NCI-H2196 (cell line): ENCODE measurements around the gene RNF149.
"Not testable (repeated sequence)": the region's sequence is repeated elsewhere in the genome, so short reads cannot be mapped to it uniquely, and the experiment has no call there.

ENCODE experiments used
- DNase-seq: peaks from one replicate; lab custom pipeline; 2025; ENCODE audit not compliant: unreplicated experiment; lab: John Stamatoyannopoulos, UW

Gene RNF149

GRCh38 chr2:101258804-101259203, 49.7 kb downstream of the RNF149 start:
- no peak for DNase-seq

GRCh38 chr2:101256316-101256715, 52.2 kb downstream of the RNF149 start:
- no peak for DNase-seq

- DNase-seq = no peak
Measured at GRCh38 chr2:101255501-101255900, 53.0 kb downstream of the RNF149 start.

GRCh38 chr2:101253703-101254450, 54.6 kb downstream of the RNF149 start:
- no peak for DNase-seq

GRCh38 chr2:101253013-101253702, 55.3 kb downstream of the RNF149 start:
- peak; percentile 33 for DNase-seq

- peak; percentile 99 for DNase-seq
Measured at GRCh38 chr2:101252408-101253012, 56.0 kb downstream of the RNF149 start, which contains the start of gene CNOT11. Gene CNOT11 (plus strand): TSS chr2:101252886. CDS start chr2:101252965, 79 bp downstream.

- peak; percentile 45 for DNase-seq
Measured at GRCh38 chr2:101251844-101252407, 56.6 kb downstream of the RNF149 start.

- DNase-seq = not testable (repeated sequence)
Measured at GRCh38 chr2:101251246-101251781, 57.2 kb downstream of the RNF149 start.

- DNase-seq = no peak
Measured at GRCh38 chr2:101249826-101250225, 58.7 kb downstream of the RNF149 start.

GRCh38 chr2:101248756-101249155, 59.7 kb downstream of the RNF149 start:
- not testable (repeated sequence) for DNase-seq

GRCh38 chr2:101245468-101245867, 63.0 kb downstream of the RNF149 start:
- not testable (repeated sequence) for DNase-seq

- not testable (repeated sequence) for DNase-seq
Measured at GRCh38 chr2:101244899-101245298, 63.6 kb downstream of the RNF149 start.

- DNase-seq = not testable (repeated sequence)
Measured at GRCh38 chr2:101244373-101244772, 64.1 kb downstream of the RNF149 start.

GRCh38 chr2:101241158-101241557, 67.3 kb downstream of the RNF149 start:
- no peak for DNase-seq

GRCh38 chr2:101240694-101241093, 67.8 kb downstream of the RNF149 start:
- DNase-seq = not testable (repeated sequence)

GRCh38 chr2:101239760-101240118, 68.8 kb downstream of the RNF149 start:
- not testable (repeated sequence) for DNase-seq

GRCh38 chr2:101238930-101239759, 69.4 kb downstream of the RNF149 start:
- DNase-seq = no peak

- DNase-seq = not testable (repeated sequence)
Measured at GRCh38 chr2:101237944-101238343, 70.6 kb downstream of the RNF149 start.

GRCh38 chr2:101235956-101236355, 72.5 kb downstream of the RNF149 start:
- not testable (repeated sequence) for DNase-seq

GRCh38 chr2:101234169-101234938, 74.1 kb downstream of the RNF149 start:
- DNase-seq = no peak
